GM04503 (cell line): ENCODE measurements around the gene RRBP1.
"Not testable (repeated sequence)": the region's sequence is repeated elsewhere in the genome, so short reads cannot be mapped to it uniquely, and the experiment has no call there.

Experiments
- DNase-seq: peaks from one replicate; pipeline ENCODE4 v3.0.0-alpha.2; 2012; ENCODE audit warnings: low read depth

Gene RRBP1

DNA sequence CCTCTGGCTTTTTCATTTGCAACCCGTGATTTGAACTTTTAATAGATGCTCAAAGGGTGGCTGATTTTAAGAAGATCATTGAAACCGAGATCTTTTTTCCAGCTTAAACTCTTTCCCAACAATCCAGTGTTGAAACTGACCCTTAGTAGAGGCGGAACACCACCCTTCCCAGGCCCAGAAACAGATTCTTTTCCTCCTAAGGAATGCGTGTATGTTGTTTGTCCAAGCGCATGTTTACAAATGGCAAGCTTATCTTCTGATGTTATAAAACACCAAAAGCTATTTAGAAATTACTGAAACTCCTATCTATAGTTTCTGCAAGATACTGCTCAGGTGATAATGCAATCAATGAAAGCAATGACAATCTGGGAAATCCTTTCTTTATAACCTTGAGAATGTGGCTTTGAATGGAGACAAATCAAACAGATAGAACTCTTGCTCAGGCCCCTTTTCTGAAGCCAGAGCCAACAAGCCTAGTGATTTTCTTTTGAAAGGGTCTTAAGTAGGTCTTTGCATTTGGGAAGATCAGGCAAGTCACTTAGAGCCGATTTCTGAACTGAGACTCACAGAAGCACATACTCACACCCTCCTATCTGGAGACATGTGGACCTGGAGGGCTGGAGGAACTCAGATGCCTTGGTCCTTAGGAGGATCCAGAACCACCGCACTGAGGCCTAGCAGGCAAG is 26.8 kb upstream of the RRBP1 start:
- DNase-seq = no peak

DNA sequence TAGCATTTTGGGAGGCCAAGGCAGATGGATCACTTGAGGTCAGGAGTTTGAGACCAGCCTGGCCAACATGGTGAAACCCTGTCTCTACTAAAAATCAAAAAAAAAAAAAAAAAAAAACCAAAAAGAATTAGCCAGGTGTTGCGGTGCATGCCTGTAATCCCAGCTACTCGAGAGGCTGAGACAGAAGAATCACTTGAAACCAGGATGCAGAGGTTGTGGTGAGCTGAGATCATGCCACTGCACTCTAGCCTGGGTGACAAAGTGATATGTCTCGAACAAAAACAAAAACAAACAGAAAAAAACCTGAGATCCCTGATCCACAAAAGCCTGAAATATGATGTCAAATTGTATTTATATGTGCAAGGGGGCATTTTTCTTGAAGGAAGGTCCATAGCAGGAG is 25.9 kb upstream of the RRBP1 start:
- not testable (repeated sequence) for DNase-seq

DNA sequence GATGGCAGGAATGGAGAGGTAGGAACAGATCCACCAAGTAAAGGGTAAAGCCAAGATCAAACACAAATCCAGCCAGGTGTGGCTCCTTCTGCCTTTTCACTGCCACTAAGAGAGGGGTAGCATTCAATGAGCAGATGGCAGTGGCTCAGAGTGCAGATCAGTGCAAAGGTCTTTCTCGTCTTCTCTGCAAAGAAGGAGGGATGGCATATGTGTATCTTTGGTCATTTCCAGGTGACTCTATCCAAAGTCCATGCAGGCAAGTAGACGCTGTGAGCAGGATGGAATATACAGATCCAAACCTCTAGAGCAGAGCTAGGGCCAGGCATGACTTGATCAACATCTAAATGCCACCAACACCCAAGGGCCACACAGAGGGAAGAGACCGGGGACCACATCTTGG is 24.6 kb upstream of the RRBP1 start:
- no peak for DNase-seq

DNA sequence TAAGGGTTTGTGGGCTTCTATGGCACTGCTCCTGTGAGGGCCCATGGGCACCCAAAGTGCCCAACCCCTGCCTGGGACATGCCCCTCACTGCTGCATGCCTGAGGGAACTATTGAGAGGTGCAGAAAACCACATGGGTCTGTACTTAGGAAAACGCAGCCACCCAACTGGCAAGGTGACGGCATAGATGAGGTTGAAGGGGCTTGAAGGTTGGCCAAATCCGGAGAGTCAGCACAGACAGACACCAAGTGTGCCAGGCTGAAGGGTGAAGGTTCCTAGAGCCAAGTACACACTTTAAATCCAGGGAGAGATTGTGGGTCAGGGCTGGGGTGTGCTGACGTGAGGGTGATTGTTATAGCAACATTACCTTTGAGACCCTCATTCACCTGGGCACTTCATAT is 23.9 kb upstream of the RRBP1 start:
- DNase-seq = no peak

DNA sequence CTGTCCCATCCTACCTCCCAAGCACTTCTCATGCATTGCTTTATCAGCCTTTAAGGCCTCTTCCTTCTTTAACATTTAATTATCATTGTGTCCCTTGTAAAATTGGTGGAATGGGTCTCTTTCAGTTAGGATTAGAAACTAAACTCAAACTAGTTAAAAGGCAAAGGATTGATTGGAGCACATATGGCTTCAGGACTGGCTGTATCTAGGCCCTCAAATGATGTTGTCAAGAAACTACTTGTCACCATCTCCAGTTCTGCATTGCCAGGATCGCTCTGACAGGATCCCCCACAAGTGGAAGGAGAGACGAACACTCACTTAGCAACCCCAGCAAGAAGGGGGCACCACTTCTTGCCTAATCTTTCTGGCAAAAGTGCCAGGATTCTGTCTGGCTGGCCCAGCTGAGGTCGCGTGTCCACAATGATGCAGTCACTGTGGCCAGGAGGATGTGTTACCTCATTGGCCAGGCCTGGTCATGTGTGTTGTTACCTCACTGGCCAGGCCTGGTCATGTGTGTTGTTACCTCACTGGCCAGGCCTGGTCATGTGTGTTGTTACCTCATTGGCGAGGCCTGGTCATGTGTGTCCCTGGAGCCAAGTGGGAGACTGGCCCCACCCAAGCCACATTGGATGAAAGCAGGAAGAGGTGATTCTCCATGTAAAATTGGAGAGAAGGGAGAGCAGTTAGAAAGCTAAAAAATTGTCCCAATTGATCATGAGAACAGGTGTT is 22.7 kb upstream of the RRBP1 start:
- DNase-seq = no peak

DNA sequence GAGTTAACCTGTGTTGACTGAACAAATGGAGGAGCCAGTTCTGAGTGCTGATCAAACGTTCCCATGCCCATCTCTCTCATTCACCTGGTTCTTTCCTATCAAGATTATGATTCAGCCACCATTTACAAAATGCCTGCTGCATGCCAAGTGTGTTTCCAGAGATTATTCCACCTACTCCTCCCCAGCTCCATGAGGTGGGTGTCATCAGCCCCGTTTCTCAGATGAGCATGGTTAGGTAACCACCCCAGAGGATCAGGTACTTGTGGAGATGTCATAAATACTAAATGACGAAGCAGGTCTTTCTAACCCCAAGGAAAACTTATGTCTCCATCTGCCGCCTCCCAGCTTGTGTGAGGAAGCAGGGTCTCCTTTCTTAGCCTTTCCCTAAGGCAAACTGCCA is 19.8 kb upstream of the RRBP1 start:
- DNase-seq = no peak

DNA sequence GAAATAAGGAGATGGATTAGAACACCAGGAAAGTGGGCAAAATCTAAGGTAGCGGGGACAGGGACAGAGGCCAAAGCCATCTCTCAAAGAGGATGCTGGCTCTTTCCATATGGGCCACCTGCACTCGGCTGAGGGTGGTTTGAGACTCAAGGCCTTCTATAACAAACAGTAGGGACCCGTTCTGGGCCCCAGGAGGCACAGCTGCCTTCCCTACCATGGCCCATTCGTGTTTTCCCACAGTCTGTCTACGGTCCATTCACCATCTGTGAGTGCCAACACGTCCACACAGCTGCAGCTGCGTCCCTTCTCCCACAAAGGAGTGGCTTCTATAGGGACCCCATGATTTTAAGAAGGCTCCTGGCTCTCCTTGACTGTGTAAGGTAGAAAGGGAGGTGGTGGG is 18.6 kb upstream of the RRBP1 start:
- no peak for DNase-seq

DNA sequence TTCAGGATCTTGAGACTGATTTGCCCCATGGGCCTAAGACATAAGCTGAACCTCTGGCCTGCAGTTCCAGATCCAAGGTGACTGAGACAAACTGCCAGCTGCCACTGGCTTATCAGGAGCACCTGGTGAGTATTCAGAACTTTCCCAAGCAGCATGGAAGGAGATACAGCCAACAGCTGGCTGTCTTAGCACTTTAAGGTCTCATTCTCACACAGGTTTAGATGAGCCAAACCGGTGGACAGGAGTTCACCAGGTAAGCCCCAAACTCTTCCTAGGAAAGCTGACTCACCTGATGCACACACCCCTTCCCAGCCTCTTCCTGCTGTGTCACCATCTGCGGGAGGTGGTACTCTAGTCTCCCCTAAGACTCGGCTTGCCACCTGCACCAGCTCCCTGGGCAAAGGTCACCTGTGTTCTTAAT is 17.9 kb upstream of the RRBP1 start, which contains the start of gene BANF2:
Gene BANF2, plus strand, starts transcription at position 36 of the 421 bp plus-strand sequence. CDS start 25,060 bp downstream, outside the sequence.
- DNase-seq = no peak

DNA sequence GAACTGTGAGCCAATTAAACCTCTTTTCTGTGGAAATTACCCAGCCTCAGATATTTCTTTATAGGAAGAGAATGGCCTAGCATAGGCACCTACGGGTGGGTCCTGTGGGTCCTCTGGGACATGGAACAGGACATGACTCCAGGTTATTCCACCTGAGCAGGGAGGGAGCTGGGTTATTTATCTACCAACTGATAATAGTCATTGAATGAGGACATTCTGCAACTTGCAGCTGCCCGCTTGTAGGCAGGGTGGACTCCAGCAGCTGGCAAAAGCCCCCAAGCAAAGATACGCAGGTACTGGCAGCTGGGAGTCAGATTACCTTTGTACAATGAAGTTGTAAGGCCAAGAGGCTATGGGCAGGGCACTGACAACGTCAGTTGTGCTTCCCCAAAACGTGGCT is 16.3 kb upstream of the RRBP1 start:
- no peak for DNase-seq

DNA sequence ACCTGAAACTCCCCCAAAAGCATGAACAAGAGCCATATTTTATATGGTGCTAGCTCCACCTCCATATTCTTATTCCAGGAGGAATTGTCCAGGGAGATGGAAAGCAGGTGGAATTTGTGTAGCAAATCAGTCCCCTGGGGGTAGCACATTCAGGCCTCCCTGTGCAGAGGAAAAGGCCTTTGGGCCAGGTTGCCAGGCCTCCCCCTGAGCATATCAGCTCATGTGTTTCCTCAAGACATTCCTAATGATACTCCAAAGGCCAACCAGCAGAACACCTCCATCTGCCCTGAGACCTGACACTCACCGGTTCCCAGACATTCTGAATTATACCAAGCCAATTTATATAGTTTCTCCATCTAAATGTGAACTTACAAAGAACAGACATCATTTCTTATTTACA is 15.1 kb upstream of the RRBP1 start:
- DNase-seq = no peak

DNA sequence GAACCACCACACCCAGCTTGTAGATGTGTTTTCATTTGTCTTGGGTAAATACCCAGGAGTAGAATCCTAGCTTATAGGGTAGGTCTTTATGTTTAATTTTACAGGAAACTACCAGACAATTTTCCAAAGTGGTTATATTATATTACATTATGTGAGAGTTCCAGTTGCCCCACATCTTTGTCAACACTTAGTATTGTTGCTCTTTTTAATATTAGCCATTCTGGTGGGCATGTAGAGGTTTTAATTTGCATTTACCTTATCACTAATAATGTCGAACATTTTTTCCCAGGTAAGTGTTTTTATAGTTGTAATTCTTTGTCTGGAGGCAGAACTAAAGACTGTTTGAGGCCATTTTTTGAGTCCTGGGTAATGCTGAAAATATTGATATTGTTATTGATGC is 14.2 kb upstream of the RRBP1 start:
- DNase-seq = no peak

DNA sequence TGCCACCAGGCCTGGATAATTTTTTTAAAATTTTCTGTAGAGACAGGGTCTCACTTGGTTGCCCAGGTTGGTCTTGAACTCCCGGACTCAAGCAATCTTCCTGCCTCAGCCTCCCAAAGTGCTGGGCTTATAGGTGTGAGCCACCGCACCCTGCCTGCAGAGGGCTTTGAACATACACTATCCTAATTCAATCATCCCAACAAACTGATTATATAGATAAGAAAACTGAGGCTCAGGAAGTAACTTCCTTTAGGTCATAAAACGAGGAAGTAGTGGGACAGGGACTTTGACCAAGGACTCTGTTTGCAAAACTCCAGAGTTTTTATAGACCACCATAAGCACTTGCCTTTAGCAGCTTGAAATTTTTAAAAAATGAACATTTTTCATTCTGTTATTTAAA is 12.7 kb upstream of the RRBP1 start:
- DNase-seq = no peak

DNA sequence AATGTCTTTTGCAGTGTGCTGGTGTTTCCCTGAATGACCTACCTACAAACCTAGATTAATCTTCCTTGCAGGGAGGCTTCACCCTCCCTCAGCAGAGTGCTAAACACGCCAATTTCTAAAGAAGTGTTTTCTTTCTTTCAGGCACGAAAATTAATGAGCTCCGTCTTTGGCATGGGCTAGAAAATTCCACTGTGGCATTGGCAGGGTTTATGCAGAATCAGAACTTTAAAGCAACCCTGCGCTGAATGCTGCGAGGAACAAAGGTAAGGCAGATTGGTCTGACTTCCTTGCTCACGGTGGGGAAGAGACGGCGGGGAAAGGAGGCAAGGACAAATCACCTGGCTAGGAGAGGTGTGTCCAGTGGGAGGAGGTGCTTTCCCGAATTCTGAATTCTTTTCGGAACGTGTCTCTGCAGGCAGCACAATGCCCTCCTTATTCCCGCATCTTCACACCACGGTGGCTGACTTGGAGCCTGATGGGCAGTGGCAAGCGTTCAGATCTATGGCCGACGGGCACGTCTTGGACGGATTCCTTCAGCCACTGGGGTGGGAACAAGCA is 11.5 kb upstream of the RRBP1 start:
- DNase-seq = no peak

DNA sequence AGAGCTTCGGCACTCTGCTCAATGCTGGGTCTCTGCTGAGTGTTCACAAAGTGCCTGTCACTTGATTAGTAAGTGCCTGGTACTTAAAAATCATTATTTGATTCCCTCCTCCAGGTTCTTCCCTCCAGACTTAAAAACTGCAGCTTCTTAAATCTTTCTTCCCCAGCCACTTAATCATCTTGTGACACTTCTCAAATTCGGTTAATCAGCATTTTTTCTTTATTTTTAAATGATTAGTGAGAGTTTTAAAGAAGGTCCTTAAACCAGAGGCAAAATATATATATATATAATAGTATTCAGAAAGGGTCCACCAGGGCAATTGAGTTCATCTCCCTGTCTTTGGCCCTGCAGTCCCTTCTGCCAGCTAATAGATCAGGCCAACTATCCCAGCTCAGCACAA is 9.7 kb upstream of the RRBP1 start:
- no peak for DNase-seq

DNA sequence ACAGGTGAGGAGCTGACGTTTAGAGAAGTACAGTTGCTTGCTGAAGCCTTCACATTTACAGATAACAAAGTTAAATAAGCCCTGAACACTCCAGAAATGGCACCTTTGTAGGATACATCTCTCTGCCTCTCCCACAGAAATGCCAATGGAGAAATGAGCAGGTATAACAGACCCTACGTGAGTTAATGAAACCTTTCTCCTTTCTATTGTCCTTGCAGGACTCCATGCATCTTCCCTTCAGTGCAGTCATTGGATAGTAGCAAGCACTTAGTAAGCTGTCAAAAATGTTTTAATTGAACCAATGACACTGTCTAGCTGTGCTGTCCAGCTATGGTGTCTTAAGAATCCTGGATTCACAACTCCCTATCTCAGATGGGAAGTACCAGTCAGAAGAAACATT is 8.1 kb upstream of the RRBP1 start:
- DNase-seq = no peak

DNA sequence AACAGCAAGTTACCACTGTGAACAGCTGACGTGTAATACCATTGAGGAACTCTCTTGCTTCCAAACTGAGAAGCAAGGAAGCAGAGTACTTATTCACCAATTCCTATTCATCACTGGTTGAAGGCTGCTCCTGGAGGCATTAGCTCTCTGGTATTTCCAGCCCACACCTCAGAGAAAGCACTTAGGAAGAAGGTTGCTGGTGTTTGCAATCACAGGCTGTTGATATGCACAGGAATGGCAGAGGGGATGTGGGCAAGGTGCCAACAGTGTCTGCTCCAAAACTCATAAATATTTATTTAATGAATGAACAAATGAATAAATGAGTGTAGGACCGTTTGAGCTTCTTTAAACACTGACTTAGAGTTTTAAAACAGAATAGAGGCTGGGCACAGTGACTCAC is 6.9 kb upstream of the RRBP1 start:
- DNase-seq = no peak

DNA sequence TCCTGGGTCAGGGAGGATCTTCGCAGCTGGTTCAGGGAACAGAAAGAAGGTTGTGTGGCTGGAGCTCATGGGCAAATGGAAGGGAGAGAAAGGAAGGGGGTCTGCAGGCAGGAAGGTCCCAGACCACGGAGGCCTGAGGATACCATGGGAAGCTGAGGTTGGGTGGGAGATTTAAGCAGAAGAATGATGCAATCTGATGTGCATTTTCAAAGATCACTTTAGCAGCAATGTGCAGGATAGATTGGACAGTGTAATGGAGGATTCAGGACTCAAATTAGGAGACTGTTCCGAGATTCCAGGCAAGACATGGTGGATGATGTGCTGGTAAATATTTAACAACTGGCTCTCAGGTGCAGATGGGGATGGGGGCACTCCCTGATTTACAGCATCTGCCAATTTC is 5.8 kb upstream of the RRBP1 start:
- no peak for DNase-seq

DNA sequence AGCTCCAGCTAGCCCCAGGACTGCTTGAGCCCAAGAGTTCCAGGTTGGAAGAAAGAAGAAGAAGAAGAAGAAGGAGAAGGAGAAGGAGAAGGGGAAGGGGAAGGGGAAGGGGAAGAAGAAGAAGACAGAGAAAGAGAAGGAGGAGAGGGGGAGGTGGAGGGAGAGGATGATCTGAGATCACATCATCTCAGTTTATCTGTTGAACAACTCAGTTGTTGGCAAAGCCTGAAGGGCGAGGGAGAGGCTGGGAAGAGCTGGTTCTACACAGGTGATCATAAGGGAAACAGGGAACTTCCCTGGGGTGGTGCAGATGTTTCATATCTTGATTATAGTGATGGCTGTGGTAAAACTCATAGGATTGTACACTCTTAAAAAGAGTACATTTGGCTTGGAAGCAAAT is 3.1 kb upstream of the RRBP1 start:
- DNase-seq = no peak

DNA sequence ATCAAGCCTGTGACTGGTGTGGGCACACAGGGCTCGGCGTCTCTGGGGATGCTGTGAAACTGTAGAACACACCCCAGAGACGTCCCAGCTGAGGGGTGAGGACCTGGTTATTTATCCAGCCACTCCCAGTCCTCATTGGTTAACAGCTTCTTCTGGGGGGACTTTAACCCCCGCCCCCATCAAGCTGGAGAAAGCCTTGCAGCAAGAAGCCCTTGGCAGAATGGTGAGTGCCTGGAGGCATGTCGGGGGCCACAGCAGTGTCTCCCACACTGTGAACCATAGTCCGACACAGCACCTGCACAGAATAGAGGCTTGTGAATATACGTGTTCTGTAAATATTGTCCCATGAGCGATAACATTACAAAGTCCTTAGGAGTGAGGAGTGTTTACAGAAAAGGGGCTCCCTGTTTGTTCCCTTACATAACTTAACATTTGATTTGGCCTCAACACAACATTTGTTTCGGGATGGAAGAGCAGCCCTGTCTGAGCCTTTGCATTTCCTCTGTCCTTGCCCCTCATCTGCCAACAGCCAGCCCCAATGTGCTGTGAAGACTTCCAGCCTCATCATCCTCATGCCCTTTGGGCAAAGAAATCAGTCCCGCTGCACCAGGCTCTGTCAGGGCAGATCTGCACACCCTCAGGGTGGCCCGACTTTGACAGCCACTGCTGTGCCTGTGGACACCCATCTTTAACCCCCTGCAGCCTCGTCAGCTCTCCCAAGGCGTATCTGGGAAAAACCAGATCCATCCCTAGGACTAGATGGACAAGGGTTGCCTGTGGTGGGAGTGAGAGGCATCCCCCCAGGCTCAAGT is 2.2 kb upstream of the RRBP1 start:
- no peak for DNase-seq

DNA sequence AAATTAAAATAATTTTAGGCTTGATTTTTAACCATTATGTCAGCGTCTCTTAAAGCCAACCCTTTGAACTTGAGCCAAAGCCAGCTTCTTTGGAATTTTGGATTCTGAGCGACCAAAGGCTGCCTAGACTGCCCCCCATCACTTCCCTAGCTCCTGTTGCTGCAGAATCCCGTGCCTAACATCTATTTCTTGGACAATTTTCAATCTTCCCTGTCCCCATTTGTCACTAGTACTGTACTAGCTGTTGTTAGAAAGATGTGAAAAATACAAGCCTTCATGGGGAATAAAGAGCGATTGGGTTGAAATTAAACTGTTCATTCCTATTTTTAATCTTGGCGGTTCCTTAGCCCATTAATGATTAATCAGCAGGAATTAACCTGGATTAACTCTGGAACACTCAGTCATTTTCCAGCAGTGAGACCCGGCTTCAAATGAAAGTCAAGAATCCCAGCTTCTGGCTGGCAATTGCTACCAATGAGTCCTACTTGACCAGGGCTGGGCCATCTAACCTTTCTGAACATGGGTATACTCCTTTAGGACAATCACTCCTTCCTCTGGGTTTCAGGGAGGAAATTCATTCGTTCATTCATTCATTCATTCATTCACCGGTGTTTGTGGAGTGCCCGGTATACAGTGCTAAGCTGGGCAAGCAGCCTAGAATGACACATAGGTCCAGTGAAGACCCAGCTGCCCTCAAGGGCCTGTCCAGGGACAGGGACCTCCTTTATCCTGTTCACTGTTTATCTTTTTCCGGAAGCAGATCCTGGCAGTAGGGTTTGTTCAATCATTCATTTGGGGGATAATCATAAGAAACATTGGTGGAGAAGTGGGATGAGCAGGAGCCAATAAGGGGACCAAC is 1.4 kb upstream of the RRBP1 start:
- no peak for DNase-seq

DNA sequence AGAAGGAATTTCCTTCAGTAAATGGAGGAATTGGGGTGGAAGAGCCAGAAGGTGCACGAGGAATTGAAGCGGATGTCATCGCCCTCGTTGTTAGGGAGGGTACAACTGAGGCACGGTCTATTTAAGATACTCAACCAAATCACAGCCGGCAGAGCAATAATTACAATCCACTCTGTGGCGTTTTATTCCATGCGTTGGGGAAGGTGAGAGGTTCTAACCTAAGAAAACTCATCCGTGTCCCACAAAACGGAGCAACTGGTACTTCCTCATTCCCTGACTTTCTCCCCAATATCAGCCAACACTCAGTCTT is 802 bp upstream of the RRBP1 start:
- DNase-seq = no peak

DNA sequence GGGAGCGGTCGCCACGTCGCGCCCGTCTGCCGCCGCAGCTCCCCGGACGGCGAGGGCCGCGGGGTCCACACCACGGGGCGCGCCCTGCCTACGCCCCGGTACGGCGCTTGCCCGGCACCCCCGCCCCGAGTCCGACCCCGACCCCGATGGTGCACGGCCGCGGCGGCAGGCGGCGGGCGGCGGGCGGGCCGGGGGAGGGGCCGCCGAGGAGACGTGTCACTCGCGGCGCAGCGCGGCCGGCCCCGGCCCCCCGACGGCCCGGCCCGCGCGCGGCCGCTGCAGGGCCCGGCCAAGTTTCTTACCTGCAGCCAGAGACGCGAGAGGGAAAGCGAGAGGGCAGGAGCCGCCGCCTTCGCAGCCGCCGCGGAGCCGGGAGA is 328 bp downstream of the RRBP1 start:
- no peak for DNase-seq
